GM13976 (cell line): ENCODE data around the gene TECPR2.
A peak's percentile ranks its signal among the peaks of the same experiment; 100 is the strongest.
"Not testable (repeated sequence)": the region's sequence is repeated elsewhere in the genome, so short reads cannot be mapped to it uniquely, and the experiment has no call there.

ENCODE experiments used
- DNase-seq: peaks from one replicate; pipeline ENCODE4 v3.0.0; 2012; ENCODE audit warnings: low spot score
- CTCF ChIP-seq: IDR thresholded peaks from 2 replicates; pipeline ENCODE4 v1.5.1; 2012; ENCODE audit warnings: borderline replicate concordance, mild to moderate bottlenecking; ENCODE audit not compliant: insufficient read depth; ENCODE audit errors: extremely low read depth, missing control alignments, control extremely low read depth
- in situ Hi-C: fragments of 300-500 bp; cut with MboI; formaldehyde crosslinking; loops from one replicate; pipeline ENCODE4 v1.12.0; 2022; ENCODE audit warnings: low sequenced_read_pairs, mixed read lengths, inconsistent platforms; ENCODE audit not compliant: unreplicated experiment

Gene TECPR2

GRCh38 chr14:102516531-102517391, 154.0 kb downstream of the TECPR2 start:
- DNase-seq: peak; percentile 88
- in situ Hi-C loops: no loop called here
- peak; percentile 96 for TF ChIP-seq CTCF

- in situ Hi-C loops: no loop called here
- DNase-seq: no peak
- TF ChIP-seq CTCF: no peak
These were observed 154.8 kb downstream of the TECPR2 start for GRCh38 chr14:102517392-102518062.

- in situ Hi-C loops: no loop called here
- no peak for TF ChIP-seq CTCF
- DNase-seq: no peak
These were observed 155.4 kb downstream of the TECPR2 start for GRCh38 chr14:102518063-102518648.

GRCh38 chr14:102519709-102520108, 157.0 kb downstream of the TECPR2 start:
- DNase-seq, in situ Hi-C loops: not testable (repeated sequence)

- in situ Hi-C loops: no loop called here
- DNase-seq: no peak
- no peak for TF ChIP-seq CTCF
These were observed 160.4 kb downstream of the TECPR2 start for GRCh38 chr14:102523200-102523568.

- no peak for DNase-seq
- no peak for TF ChIP-seq CTCF
- in situ Hi-C loops: no loop called here
These were observed 161.1 kb downstream of the TECPR2 start for GRCh38 chr14:102523569-102524450.
